Vagina (tissue), 2 donors: ENCODE results near the gene KIF1A.

Experiments
- POLR2A ChIP-seq, 2 donors: fragments of 450-650 bp; IDR thresholded peaks; one replicate each; pipeline ENCODE4 v1.6.1; 2017; ENCODE audit warnings: antibody characterized with exemption in 2 of 2, mild to moderate bottlenecking in 2 of 2, moderate library complexity in 2 of 2
- POLR2AphosphoS5 ChIP-seq, 2 donors: sonication (generic); formaldehyde crosslinking; IDR thresholded peaks; one replicate each; pipeline ENCODE4 v1.9.0; 2017; ENCODE audit warnings: antibody characterized with exemption in 2 of 2, mild to moderate bottlenecking in 2 of 2, low read depth in 1 of 2; ENCODE audit not compliant: insufficient read depth in 1 of 2
- TF ChIP-seq, protein P1 (sequence below), 3 experiments: fragments of 450-650 bp in 2 of 3; fragments of 200-600 bp in 1 of 3; sonication (generic) in 1 of 3; IDR thresholded peaks; one replicate each; pipeline ENCODE4 v1.5.1; 2017 to 2019; ENCODE audit warnings: antibody characterized with exemption in 3 of 3, mild to moderate bottlenecking in 2 of 3, moderate library complexity in 2 of 3

DNA sequence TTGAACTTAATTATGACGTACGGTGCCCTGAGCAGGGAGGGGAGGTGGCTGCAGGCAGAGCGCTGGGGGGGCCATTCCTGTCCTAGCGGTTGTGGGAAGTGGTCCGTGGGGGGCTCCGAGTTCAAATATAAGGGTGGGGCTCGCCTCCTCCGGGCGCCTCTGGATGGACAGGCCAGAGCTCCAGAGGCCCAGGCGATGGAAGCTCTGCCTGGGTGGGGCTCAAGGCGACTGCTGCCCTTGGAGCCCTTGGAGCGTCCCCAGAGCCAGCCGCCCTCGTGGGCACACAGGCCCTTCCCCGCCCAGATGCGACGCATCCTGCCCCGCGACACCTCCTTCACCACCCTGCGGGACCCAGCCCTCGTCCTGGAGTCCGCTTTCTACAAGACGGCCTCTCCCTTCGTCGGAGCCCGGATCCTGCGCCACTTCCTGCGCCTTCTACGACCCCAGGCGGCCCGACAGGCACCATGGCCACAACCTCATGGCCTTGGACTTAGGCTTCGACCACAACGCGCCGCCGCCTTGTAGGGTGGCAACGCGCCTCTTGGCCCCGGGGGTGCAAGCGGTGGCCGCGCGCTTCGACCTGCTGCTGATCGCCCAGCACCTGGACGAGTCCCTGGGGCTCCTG, 147.8 kb downstream of the KIF1A start:
- TF ChIP-seq POLR2A (IDR thresholded peaks at IDR 0.05) (no peak), POLR2AphosphoS5 (IDR thresholded peaks at IDR 0.05; ENCODE audit: insufficient read depth in 1 of 2, low read depth in 1 of 2) (no peak)
- TF ChIP-seq, protein P1, sequence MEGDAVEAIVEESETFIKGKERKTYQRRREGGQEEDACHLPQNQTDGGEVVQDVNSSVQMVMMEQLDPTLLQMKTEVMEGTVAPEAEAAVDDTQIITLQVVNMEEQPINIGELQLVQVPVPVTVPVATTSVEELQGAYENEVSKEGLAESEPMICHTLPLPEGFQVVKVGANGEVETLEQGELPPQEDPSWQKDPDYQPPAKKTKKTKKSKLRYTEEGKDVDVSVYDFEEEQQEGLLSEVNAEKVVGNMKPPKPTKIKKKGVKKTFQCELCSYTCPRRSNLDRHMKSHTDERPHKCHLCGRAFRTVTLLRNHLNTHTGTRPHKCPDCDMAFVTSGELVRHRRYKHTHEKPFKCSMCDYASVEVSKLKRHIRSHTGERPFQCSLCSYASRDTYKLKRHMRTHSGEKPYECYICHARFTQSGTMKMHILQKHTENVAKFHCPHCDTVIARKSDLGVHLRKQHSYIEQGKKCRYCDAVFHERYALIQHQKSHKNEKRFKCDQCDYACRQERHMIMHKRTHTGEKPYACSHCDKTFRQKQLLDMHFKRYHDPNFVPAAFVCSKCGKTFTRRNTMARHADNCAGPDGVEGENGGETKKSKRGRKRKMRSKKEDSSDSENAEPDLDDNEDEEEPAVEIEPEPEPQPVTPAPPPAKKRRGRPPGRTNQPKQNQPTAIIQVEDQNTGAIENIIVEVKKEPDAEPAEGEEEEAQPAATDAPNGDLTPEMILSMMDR (IDR thresholded peaks at IDR 0.05), result no peak
